GM21515 (cell line): Measurements from ENCODE around the gene GPR83.
"Not testable (repeated sequence)": the region's sequence is repeated elsewhere in the genome, so short reads cannot be mapped to it uniquely, and the experiment has no call there.

Experiments used
- ATAC-seq: cut with Tn5 transposase; IDR thresholded peaks from one replicate; pipeline ENCODE4 v1.9.1; 2021; ENCODE audit not compliant: unreplicated experiment

The GPR83 gene

DNA sequence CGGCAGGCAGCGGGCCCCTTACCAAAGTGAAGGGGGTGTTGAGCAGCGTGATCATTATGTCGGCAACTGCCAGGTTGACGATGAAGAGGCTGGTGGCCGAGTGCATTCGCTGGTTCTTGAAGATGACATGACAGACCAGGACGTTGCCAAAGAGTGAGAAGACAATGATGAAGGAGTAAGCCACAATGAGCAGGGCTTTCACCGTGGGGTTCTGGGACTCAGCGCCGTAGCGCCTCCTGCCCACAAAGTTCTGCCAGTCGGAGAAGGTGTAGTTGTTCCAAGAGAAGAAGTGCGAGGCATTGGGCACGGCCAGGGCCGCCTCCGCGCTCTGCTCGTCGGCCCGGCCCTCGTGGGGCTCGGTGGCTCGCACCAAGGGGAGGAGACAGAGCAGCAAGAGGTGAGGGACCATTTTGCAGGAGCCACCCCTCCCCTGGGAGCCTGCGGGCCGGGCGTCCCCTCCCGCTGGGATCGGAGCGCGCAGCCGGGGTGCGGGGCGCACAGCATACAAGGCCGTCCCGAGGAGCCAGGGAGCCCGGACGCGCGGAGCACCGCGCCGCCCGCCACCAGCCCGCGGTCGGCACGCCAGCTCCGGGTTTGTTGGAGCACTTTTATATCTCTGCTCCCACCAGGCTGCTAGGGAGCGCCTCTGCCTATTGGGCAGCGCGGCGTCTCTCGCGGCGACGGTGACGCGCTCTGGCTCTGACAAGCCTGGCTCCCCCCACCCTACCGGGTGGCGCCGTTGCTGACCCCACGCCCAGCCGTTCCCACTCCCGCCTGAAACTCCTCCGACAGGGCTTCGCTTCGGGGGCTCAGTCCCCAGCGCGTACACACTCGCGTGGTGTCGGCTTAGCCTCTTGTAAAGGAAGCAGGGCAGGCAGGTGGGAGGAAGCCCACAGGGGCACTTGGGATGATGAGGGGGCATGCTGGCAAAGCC lies at the start of gene GPR83:
Gene GPR83, minus strand, starts transcription at position 581 of the 934 bp plus-strand sequence. Its CDS starts 172 bp downstream, at position 409.
- no peak for ATAC-seq

DNA sequence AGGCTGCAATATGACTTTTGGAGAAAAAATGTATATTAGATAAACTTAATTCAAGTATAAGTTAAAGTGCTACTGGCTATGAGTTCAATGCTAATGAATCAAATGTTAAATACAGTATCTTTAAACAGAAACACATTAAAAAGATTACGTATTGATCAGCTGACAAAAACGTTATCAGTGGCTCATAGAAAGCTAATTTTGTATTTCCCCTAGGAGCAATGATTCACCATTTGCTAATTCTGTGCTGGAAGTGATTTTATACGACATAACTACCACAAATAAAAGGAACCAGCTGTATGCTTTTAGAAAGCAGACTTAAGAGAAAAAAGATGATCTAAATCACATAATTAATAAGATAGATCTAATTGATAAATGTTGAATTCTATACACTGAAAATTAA lies 48.8 kb upstream of the GPR83 start:
- ATAC-seq: no peak

DNA sequence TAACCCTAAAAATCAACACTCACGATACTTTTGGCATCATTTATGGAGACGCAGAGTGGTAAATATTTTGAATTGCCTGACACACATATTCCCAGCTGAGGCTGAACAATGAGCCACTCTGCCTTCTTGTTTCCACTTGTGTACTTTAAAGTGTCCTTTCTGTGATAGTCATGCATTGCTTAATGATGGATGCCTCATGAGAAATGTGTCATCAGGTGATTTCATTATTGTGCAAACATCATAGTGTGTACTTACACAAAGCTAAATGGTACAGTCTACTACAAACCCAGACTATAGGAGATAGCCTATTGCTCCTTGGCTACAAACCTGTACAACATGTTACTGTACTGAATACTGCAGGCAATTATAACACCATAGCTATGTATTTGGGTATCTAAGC lies 48.2 kb upstream of the GPR83 start:
- no peak for ATAC-seq

DNA sequence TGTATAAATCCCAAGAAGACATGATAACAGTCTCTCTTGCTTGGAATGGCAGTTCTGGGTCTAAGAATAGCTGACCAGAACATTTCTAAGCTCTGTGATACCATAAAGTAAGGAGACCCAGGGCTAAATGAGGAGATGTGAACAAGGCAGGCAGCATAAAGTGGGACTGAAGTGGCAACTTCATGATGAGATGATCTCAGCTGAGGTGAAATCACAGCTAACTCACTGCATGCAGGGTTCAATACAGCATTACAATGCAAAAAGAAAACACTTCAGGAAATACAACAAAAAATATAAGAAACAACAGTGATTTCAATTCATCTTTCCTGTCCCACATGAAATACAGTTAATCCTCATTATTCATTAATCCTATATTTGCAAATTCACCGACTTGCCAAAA lies 47.8 kb upstream of the GPR83 start:
- no peak for ATAC-seq

DNA sequence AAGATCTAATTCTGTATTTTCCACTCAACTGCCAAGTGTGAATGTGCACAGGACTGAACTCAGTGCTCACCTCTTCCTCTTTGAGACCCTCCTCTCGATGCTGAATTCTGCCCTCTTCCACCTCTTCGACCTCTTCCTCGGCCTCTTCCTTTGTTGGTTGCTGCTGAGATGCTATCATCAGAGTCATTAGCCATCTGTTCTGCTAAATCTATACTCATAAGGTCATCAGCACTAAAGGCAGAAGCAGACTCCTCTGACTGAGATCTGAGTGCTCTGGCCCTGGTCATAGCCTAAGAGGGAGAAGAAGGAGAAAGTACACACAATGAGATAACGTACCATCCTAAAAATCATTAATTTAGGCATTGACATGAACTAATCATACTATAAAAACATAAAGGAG lies 45.9 kb upstream of the GPR83 start:
- ATAC-seq: no peak

DNA sequence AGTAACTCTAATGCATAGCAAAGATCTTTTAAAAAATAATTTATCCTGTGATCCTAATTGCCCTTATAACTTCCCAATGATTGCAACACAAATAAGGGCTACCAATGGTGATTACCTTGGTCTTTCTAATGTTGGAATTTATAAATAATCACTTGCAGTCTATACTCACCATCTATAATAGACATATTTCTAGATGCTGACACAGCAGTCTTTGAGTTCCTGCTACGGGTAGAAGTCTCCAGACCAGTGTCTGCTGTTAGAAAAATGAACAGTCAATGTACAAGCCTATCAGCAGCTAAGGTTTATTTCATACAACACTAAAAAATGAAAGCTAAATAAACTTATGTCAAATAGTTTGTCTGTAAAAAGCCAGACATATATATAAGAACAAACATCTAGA lies 44.4 kb upstream of the GPR83 start:
- no peak for ATAC-seq

DNA sequence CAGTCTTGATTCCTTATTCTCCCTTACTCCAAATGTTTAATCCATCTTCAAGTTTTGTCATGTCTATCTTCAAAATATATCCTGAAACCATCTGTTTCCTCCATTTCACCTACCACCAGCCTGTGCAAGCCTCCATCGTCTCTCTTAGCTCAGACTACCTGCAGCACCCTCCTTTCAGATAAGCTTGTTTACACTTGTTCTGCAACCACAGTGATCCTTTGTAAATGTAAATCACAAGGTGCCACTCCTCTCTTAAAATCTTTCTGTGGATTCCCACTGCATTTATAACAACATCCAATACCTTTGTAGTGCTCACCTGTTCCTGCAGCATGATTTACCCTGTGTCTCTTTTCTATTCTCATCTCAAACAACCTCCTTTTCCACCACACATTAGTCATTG lies 31.8 kb upstream of the GPR83 start:
- no peak for ATAC-seq

DNA sequence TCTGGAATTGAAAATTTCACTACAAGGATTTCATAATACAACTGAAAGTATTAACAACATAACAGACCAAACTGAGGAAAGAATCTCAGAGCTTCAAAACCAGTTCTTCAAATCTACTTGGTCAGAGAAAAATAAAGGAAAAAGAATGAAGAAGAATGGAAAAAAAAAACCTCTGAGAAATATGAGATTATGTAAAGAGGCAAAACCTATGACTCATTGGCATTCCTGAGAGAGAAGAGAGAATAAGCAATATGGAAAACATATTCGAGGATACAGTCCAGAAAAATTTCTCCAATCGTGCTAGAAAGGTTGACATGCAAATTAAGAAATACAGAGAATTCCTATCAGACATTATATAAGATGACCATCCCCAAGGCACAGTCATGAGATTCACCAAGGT lies 23.4 kb upstream of the GPR83 start:
- no peak for ATAC-seq

DNA sequence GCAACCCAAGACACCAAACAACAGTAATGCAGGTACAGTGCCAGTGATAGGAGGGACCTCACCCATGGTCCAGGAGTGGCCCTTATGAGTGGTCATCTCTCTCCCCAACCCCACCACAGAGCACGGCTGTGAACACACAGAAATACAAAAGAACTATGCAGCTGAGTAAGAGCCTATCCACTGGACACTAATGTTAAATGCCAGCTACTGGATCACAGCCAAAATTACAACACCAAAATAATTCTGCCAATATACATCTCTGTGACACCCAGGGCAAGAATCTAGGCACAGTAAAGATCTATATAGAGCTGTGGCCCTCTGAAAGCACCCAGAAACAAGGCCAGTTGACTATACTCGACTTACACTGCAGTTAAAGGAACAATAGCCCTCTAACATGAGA lies 22.8 kb upstream of the GPR83 start:
- no peak for ATAC-seq

DNA sequence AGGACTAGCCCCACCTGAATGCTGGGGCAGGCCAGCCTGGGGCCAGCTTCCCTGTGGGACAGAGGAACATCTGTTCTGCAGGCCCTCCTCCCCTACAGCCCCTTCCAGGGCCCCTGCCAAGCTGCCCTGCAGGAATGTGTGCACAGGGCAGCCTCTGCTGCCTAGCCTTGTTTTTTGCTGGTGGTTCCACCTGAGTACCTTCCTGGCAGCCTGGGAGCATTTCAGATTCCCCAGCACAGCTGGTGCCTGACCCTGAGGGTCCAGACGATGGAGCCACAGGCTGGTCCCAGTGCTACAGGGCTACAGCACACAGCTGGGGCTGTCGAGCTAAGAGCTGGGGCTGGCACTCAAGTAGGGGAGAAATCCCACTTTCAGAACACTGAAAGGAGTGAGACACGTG lies 22.3 kb upstream of the GPR83 start:
- no peak for ATAC-seq

DNA sequence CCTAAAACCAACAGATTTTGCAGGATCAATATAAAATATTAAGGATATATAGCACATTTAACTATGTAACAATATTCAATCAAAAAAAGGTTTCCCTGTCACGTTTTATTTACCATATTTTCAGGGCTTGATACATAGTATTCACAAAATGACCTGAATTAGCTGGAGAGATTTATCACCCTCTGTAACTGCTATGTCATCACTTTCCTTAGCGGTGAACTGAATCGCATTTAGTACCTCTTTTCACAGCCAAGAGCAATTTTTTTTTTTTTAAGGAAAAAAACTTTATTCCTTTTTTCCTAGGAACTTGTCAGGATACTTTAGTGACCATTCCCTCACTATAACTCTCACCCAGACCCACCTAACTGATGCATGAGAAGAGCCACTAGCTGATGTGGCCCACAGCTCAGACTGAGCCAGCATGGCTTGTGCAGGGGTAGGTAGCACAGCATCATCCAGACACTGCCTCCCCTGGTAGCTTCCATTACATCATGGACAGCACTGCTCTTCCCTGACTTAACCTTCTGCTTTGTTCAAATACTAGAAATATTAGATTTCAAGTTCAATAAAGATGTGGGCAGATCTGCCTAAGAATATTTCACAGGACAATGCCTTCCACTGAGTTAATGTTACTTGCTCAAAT lies 17.0 kb upstream of the GPR83 start:
- no peak for ATAC-seq

DNA sequence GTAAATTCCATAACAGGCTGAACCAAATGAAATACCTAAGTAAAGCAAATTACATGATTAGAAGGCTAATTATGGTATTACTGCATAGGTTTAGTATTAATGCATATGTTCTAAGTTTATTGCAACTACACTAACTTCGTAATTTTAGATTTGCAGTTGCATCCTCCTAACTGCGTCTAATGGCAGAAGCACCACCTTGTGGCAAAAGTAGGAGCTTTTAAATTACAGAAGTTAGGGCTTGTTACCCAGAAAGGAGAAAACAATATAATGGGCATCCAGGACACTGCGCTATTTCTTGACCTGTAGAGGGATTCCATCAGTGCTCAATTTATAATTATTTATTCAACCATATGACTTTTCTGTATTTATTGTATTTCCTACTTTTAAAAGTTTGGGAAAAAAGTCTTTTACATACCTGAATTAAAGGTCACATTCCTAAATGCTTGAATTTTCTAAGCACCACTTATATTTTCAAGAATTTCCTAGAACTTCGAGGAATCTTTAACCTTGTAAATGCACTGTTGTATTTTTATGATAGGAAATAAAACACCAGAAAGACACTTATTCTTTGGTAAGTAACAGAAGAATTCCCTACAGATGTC lies 16.3 kb upstream of the GPR83 start:
- no peak for ATAC-seq

DNA sequence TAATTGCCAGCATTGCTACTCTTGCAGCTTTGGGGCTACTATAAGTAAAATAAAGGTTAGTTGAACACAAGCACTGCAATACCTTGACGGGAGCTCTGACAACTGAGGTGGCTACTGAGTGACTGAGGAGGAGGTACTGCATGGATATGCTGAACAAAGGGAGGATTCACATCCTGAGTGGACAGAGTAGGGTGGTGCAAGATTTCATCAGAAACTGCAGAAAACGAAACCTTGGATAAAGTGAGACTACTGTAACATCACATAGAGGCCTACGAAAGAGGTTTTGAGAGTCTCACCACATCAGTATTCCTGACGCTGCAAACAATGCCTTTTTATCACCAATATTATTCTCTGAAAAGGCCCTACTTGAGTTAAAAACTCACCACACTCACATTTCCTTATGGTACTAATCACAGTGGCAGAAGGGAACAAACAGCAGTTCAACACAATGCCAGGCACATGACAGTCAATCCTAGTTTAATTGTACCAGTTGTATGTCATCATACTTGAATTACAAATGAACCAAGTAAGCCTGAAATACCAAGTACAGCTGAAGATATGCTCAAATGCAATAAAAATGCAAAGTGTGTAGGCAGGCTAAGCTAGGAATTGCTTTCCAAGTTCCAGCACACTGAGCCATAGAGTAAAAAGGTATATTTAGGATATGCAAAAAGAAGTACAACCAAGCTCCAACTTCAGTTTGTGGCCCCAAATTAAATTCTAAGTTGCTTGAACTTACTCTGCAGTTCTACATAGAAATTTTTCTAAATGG lies 4.0 kb upstream of the GPR83 start:
- ATAC-seq: no peak

DNA sequence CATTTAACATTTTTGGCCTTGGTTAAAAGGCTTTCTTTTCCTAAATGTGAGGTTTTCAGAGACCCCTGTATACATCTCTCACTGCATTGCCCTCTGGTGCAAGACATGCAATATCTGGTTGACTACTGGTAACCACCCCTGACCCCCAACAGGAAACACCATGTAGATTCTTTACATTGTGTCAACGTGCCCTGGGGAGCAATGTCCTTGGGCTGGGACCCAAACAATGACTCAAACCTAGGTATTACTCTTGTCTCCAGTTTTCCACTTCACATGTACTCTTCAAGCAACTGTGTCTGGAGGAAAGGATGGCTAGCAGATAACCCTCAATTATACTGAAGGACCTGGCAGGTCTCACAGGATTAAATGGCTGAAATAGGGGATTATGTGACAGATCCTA lies 1.1 kb upstream of the GPR83 start:
- no peak for ATAC-seq

DNA sequence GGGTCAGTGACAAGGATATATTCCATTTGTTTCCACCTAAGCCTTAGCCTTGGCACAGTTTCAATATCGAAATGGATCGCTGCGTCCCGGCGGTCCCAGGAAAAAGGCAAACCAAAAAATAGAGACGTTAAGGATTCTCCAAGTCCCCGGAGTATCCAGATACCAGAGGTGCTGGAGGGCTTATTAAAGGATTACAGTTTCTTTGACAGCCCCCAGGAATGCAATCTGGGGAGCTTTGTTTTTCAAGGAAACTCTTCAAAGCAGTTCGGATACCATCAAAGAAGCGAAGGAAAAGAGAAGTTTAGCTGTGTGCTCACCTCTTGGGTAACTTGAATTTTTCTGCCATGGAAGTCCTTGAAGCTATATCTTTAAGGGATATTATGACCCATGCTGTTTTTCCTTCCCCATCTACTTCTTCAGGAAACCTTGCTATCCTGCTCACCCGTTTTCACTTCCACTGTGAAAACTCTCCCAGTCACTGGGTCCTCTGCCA lies 600 bp upstream of the GPR83 start:
- no peak for ATAC-seq

DNA sequence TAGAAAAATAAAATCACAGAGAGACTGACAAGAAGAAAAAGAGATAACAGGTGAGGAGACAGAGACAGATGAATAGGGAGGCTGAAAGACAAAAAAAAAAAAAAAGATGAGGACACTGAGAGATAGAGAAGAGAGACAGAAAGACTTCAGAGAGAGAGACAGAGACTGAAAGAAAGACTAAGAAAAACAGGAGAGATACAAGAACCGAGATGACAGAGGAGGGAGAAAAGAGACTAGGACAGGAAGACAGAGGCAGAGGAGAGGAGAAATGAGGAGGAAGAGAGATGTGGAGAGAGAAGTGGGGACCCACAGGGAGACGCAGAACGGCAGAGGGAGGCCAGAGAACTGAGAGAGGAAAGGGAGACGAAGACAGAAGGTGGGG lies 771 bp downstream of the GPR83 start:
- ATAC-seq: no peak

DNA sequence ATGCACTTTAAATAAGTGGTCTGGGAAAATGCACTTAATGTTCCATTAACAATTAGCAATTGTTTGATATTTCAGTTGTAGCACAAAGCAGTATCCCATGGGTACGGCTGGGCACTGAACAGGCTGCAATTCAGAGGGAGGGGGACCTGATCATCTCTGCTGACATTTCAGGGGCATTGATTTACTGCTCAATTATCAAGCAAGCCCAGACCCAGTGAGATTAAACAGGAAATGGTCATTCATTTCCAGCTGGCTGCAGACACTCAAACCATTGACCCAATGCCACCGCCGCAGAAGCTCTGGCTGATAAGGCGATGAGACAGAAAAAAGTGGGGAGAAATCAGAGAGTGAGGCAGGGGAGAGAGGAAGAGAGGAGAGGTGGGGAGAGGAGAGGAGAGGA lies 1.2 kb downstream of the GPR83 start:
- no peak for ATAC-seq

DNA sequence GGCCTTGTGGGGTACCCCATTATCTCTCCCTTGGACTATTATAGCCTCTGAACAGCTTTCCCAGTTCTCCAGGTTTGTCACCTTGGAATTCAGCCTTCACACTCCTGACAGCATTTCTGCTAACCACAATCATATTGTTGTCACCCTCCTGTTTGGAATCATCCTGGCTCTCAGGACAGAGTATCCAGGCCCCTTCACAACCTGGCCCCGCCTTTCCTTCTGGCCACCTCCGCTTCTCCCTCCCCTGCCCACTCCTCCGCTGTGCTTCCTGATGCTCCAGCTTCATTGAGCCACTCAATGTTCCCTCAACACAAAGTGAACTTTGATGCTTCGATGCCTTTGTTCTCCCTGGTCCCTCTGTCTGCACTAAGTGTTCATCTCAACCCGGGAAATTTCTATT lies 3.1 kb downstream of the GPR83 start:
- ATAC-seq: no peak

DNA sequence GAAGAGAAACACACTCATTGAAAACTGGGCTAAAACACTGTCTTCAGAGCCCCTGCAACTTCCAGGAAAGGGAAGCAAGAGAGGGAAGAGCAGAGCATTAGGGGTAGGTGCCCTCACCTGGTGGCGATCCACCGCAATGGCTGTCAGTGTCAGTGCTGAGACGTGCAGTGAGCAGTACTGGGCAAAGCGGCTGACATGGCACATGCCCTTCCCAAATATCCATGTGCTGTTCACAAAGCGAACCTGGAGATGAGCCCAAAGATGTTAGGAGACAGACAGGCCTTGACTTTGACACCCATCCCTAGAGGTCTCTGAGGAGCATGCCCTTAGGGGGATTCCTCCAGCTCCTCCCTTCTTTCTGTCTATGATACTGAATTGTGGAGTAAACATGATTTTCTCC lies 4.9 kb downstream of the GPR83 start:
- ATAC-seq: no peak

DNA sequence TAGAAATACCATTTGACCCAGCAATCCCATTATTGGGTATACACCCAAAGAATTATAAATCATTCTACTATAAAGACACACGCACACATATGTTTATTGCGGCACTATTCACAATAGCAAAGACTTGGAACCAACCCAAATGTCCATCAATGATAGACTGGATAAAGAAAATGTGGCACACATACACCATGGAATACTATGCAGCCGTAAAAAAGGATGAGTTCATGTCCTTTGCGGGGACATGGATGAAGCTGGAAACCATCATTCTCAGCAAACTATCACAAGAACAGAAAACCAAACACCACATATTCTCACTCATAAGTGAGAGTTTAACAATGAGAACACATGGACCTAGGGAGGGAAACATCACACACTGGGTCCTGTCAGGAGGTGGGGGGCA lies 9.3 kb downstream of the GPR83 start:
- ATAC-seq: not testable (repeated sequence)

DNA sequence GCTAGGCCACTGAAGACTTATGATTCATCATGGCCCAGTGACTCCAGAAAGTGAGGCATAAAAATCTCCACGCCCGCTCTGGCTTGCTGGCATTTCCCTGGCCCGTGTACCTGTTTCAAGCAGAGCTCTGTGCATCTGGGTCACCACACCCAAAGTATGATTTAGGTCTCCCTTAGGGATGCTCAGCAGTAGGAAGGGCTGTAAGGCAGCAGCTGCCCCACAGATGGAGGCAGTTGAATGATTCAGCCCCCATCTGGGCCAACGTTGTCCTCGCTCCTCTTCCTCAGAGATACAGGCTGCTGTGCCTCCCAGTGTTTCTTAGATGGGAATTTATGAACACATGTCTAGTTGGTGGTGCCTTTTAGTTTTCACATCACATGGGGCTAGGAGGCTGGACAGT lies 21.6 kb downstream of the GPR83 start:
- no peak for ATAC-seq
